HepG2 (cell line): ENCODE results near the gene PPM1G. TPM values are rescaled to one million over a fixed set of nuclear protein-coding genes. Genes with fewer than 3 reads are reported as not detected.

Experiments used
- FOXO1 ChIP-seq: sonication (generic); formaldehyde crosslinking; IDR thresholded peaks from 2 replicates; pipeline ENCODE4 v1.4.0; 2020; ENCODE audit warnings: missing genetic modification reagents
- IRF2 ChIP-seq: IDR thresholded peaks from 2 replicates; pipeline ENCODE4 v1.6.1; 2018; ENCODE audit warnings: missing genetic modification reagents, missing compliant biosample characterization
- IRX3 ChIP-seq: sonication (generic); formaldehyde crosslinking; IDR thresholded peaks from 2 replicates; pipeline ENCODE4 v1.8.1; 2023; ENCODE audit warnings: mild to moderate bottlenecking, low read depth, missing genetic modification reagents, borderline replicate concordance
- MXI1 ChIP-seq: IDR thresholded peaks from 3 replicates; pipeline ENCODE4 v1.6.1; 2012; ENCODE audit warnings: low read depth, low read length, inconsistent platforms, borderline replicate concordance
- SCMH1 ChIP-seq: sonication (generic); formaldehyde crosslinking; IDR thresholded peaks from 2 replicates; pipeline ENCODE4 v1.9.0; 2021; ENCODE audit warnings: missing genetic modification reagents, mild to moderate bottlenecking, borderline replicate concordance
- TSC22D2 ChIP-seq: sonication (generic); formaldehyde crosslinking; IDR thresholded peaks from 2 replicates; pipeline ENCODE4 v1.5.1; 2020; ENCODE audit warnings: missing genetic modification reagents, mild to moderate bottlenecking, borderline replicate concordance
- ZBTB42 ChIP-seq: sonication (generic); formaldehyde crosslinking; IDR thresholded peaks from 2 replicates; pipeline ENCODE4 v1.5.0; 2020; ENCODE audit warnings: mild to moderate bottlenecking, missing genetic modification reagents
- ZNF143 ChIP-seq: sonication (generic); formaldehyde crosslinking; IDR thresholded peaks from 2 replicates; pipeline ENCODE4 v1.4.0; 2020; ENCODE audit warnings: missing genetic modification reagents
- ZNF382 ChIP-seq: sonication (generic); formaldehyde crosslinking; IDR thresholded peaks from 2 replicates; pipeline ENCODE4 v1.5.0; 2020; ENCODE audit warnings: missing genetic modification reagents, mild to moderate bottlenecking, borderline replicate concordance
- ZNF550 ChIP-seq: sonication (generic); formaldehyde crosslinking; IDR thresholded peaks from 2 replicates; pipeline ENCODE4 v1.4.0; 2020; ENCODE audit warnings: mild to moderate bottlenecking, missing genetic modification reagents, borderline replicate concordance
- polyA plus RNA-seq, 8 experiments: library from polyadenylated mRNA; depleted of rRNA in 3 of 8; stranded (reverse) in 7 of 8; unstranded in 1 of 8; fragments of >200 nt; fragmentation: Illumina TruSeq in 4 of 8; extraction: Trizol in 4 of 8; gene quantifications; 2 replicates each; pipeline versions ENCODE4 v1.2.1 to v1.2.3, GENCODE V29; 2011 to 2016; ENCODE audit warnings: low read depth in 4 of 8, missing spikeins in 1 of 8, mixed read lengths in 1 of 8; ENCODE audit not compliant: insufficient read depth in 1 of 8
- total RNA-seq, 5 experiments: library from RNA; depleted of rRNA; stranded (reverse); fragments of >200 nt; fragmentation: Illumina TruSeq; extraction: Trizol; gene quantifications; 2 replicates each; pipeline ENCODE4 v1.2.3, GENCODE V29; 2016; ENCODE audit warnings: low read depth in 1 of 5
- TF ChIP-seq, protein P1 (sequence below): sonication (generic); formaldehyde crosslinking; IDR thresholded peaks from 2 replicates; pipeline ENCODE4 v1.5.0; 2020; ENCODE audit warnings: missing genetic modification reagents
- TF ChIP-seq, protein P2 (sequence below): sonication (generic); formaldehyde crosslinking; IDR thresholded peaks from 2 replicates; pipeline ENCODE4 v1.4.0; 2020; ENCODE audit warnings: missing genetic modification reagents, borderline replicate concordance
- TF ChIP-seq, protein P3 (sequence below): sonication (generic); formaldehyde crosslinking; IDR thresholded peaks from 2 replicates; pipeline ENCODE4 v1.8.1; 2023; ENCODE audit warnings: missing genetic modification reagents, inconsistent platforms, borderline replicate concordance
- TF ChIP-seq, protein P4 (sequence below): sonication (generic); formaldehyde crosslinking; IDR thresholded peaks from 2 replicates; pipeline ENCODE4 v1.8.0; 2023; ENCODE audit warnings: mild to moderate bottlenecking, missing genetic modification reagents
- TF ChIP-seq, protein P5 (sequence below): sonication (generic); formaldehyde crosslinking; IDR thresholded peaks from 2 replicates; pipeline ENCODE4 v1.4.0; 2020; ENCODE audit warnings: mild to moderate bottlenecking, missing genetic modification reagents
- TF ChIP-seq, protein P6 (sequence below): sonication (generic); formaldehyde crosslinking; IDR thresholded peaks from 2 replicates; pipeline ENCODE4 v1.5.0; 2020; ENCODE audit warnings: missing genetic modification reagents

Gene PPM1G
- total and polyA plus RNA-seq, 2 of the 13 experiments (the other 11 are each of a cell fraction or from before 2014, with no cell fraction given): 58.2 to 213 TPM

DNA sequence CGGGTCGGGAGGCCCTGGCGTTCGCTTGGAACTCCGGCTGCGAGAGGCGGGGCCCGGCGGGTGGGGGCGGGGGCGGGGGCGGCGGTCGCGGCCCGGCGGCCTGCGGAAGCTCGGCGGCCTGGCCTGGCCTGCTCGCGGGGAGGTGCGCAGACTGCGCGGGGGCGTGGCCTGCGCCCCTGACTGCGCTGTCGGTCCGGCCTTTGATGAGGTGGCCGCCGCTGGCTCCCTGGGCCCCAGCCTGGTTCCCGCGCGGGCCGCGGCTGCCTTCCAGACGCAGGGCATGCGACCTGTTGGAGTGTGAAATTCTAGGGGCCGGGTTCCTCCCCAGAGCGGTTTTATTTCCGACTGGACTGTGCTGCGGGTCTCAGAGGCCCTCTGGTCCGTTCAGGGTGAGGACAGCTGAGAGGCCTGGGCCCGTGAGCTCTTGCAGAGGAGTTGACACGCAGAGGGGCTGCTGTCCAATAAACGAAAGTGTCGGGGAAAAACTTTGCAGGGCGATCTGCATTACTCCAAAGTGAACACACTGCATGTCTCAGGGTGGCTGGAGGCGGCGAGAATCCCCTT is 19.7 kb upstream of the PPM1G start (continued):
- TF ChIP-seq IRX3 (CRISPR knock-in tag) (no peak), TSC22D2 (CRISPR knock-in tag) (no peak), SCMH1 (CRISPR knock-in tag) (no peak), IRF2 (CRISPR knock-in tag) (no peak), MXI1 (peak; percentile 90; the same call in 2 of the 3 replicates), FOXO1 (peak; percentile 21; the same call in 1 of the 2 replicates), ZNF550 (CRISPR knock-in tag) (no peak), ZNF143 (CRISPR knock-in tag) (no peak; the same call in 1 of the 2 replicates), ZBTB42 (no peak), ZNF382 (CRISPR knock-in tag) (no peak)
- TF ChIP-seq, protein P1, sequence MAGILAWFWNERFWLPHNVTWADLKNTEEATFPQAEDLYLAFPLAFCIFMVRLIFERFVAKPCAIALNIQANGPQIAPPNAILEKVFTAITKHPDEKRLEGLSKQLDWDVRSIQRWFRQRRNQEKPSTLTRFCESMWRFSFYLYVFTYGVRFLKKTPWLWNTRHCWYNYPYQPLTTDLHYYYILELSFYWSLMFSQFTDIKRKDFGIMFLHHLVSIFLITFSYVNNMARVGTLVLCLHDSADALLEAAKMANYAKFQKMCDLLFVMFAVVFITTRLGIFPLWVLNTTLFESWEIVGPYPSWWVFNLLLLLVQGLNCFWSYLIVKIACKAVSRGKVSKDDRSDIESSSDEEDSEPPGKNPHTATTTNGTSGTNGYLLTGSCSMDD (CRISPR knock-in tag): no peak
- TF ChIP-seq, protein P2, sequence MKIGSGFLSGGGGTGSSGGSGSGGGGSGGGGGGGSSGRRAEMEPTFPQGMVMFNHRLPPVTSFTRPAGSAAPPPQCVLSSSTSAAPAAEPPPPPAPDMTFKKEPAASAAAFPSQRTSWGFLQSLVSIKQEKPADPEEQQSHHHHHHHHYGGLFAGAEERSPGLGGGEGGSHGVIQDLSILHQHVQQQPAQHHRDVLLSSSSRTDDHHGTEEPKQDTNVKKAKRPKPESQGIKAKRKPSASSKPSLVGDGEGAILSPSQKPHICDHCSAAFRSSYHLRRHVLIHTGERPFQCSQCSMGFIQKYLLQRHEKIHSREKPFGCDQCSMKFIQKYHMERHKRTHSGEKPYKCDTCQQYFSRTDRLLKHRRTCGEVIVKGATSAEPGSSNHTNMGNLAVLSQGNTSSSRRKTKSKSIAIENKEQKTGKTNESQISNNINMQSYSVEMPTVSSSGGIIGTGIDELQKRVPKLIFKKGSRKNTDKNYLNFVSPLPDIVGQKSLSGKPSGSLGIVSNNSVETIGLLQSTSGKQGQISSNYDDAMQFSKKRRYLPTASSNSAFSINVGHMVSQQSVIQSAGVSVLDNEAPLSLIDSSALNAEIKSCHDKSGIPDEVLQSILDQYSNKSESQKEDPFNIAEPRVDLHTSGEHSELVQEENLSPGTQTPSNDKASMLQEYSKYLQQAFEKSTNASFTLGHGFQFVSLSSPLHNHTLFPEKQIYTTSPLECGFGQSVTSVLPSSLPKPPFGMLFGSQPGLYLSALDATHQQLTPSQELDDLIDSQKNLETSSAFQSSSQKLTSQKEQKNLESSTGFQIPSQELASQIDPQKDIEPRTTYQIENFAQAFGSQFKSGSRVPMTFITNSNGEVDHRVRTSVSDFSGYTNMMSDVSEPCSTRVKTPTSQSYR (CRISPR knock-in tag): no peak
- TF ChIP-seq, protein P3, sequence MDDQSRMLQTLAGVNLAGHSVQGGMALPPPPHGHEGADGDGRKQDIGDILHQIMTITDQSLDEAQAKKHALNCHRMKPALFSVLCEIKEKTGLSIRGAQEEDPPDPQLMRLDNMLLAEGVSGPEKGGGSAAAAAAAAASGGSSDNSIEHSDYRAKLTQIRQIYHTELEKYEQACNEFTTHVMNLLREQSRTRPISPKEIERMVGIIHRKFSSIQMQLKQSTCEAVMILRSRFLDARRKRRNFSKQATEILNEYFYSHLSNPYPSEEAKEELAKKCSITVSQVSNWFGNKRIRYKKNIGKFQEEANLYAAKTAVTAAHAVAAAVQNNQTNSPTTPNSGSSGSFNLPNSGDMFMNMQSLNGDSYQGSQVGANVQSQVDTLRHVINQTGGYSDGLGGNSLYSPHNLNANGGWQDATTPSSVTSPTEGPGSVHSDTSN (CRISPR knock-in tag): no peak
- TF ChIP-seq, protein P4, sequence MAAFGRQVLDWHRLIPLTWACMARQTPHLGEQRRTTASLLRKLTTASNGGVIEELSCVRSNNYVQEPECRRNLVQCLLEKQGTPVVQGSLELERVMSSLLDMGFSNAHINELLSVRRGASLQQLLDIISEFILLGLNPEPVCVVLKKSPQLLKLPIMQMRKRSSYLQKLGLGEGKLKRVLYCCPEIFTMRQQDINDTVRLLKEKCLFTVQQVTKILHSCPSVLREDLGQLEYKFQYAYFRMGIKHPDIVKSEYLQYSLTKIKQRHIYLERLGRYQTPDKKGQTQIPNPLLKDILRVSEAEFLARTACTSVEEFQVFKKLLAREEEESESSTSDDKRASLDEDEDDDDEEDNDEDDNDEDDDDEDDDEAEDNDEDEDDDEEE (CRISPR knock-in tag): peak; percentile 6; the same call in 1 of the 2 replicates
- TF ChIP-seq, protein P5, sequence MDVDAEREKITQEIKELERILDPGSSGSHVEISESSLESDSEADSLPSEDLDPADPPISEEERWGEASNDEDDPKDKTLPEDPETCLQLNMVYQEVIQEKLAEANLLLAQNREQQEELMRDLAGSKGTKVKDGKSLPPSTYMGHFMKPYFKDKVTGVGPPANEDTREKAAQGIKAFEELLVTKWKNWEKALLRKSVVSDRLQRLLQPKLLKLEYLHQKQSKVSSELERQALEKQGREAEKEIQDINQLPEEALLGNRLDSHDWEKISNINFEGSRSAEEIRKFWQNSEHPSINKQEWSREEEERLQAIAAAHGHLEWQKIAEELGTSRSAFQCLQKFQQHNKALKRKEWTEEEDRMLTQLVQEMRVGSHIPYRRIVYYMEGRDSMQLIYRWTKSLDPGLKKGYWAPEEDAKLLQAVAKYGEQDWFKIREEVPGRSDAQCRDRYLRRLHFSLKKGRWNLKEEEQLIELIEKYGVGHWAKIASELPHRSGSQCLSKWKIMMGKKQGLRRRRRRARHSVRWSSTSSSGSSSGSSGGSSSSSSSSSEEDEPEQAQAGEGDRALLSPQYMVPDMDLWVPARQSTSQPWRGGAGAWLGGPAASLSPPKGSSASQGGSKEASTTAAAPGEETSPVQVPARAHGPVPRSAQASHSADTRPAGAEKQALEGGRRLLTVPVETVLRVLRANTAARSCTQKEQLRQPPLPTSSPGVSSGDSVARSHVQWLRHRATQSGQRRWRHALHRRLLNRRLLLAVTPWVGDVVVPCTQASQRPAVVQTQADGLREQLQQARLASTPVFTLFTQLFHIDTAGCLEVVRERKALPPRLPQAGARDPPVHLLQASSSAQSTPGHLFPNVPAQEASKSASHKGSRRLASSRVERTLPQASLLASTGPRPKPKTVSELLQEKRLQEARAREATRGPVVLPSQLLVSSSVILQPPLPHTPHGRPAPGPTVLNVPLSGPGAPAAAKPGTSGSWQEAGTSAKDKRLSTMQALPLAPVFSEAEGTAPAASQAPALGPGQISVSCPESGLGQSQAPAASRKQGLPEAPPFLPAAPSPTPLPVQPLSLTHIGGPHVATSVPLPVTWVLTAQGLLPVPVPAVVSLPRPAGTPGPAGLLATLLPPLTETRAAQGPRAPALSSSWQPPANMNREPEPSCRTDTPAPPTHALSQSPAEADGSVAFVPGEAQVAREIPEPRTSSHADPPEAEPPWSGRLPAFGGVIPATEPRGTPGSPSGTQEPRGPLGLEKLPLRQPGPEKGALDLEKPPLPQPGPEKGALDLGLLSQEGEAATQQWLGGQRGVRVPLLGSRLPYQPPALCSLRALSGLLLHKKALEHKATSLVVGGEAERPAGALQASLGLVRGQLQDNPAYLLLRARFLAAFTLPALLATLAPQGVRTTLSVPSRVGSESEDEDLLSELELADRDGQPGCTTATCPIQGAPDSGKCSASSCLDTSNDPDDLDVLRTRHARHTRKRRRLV (CRISPR knock-in tag): peak; percentile 67
- TF ChIP-seq, protein P6, sequence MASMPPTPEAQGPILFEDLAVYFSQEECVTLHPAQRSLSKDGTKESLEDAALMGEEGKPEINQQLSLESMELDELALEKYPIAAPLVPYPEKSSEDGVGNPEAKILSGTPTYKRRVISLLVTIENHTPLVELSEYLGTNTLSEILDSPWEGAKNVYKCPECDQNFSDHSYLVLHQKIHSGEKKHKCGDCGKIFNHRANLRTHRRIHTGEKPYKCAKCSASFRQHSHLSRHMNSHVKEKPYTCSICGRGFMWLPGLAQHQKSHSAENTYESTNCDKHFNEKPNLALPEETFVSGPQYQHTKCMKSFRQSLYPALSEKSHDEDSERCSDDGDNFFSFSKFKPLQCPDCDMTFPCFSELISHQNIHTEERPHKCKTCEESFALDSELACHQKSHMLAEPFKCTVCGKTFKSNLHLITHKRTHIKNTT: no peak
